IPS-NIHi7 (cell line): ENCODE data around the gene RHD.
"Not testable (repeated sequence)": the region's sequence is repeated elsewhere in the genome, so short reads cannot be mapped to it uniquely, and the experiment has no call there.

Source experiments
- DNase-seq: peaks from one replicate; pipeline ENCODE4 v3.0.0; 2012; ENCODE audit warnings: mixed read lengths; ENCODE audit errors: extremely low spot score

RHD gene

DNA sequence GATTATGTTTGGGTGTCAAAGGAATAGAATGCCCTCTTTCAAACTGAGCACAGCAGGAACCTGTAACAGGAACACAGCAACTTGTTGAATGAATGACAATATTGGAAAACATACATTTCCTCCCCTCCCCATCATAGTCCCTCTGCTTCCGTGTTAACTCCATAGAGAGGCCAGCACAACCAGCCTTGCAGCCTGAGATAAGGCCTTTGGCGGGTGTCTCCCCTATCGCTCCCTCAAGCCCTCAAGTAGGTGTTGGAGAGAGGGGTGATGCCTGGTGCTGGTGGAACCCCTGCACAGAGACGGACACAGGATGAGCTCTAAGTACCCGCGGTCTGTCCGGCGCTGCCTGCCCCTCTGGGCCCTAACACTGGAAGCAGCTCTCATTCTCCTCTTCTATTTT lies at the start of gene RHD:
Gene RHD, plus strand, starts transcription at position 272 of the 400 bp plus-strand sequence. Its CDS starts 39 bp downstream, at position 311.
- not testable (repeated sequence) for DNase-seq

DNA sequence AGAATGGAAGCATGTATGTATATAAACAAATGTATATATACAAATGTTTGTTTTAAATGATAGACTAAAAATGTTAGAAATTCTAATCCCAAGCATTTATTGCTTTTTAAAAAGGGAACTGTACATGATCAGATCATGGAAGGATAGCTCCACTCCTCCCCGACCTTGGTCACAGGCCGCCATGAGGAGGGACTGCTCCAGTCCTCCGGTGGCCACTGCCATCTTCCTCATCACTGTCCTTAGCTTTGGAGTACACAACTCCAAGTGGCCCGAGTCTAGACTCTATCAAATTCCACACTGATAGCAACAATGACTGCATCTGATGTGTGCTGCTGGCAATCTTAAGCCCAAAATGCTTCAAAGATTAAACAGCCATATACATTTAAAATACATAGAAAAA lies 49.7 kb upstream of the RHD start:
- no peak for DNase-seq

DNA sequence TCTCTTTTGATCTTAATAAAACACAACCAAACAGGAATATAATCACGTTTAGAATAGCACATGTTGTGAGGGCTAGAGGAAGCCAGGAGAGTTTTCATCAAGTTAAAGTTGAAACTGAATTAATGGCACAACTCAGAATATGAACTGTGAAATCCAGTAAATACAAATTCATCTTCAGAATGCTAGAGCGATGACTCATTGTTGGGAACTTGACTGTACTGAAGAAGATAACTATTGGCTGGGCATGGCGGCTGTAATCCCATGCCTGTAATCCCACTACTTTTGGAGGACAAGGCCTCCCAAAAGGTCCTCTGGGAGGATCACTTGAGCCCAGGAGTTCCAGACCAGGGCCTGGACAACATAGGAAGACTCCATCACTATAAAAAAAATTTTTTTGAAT lies 48.8 kb upstream of the RHD start:
- DNase-seq = no peak

DNA sequence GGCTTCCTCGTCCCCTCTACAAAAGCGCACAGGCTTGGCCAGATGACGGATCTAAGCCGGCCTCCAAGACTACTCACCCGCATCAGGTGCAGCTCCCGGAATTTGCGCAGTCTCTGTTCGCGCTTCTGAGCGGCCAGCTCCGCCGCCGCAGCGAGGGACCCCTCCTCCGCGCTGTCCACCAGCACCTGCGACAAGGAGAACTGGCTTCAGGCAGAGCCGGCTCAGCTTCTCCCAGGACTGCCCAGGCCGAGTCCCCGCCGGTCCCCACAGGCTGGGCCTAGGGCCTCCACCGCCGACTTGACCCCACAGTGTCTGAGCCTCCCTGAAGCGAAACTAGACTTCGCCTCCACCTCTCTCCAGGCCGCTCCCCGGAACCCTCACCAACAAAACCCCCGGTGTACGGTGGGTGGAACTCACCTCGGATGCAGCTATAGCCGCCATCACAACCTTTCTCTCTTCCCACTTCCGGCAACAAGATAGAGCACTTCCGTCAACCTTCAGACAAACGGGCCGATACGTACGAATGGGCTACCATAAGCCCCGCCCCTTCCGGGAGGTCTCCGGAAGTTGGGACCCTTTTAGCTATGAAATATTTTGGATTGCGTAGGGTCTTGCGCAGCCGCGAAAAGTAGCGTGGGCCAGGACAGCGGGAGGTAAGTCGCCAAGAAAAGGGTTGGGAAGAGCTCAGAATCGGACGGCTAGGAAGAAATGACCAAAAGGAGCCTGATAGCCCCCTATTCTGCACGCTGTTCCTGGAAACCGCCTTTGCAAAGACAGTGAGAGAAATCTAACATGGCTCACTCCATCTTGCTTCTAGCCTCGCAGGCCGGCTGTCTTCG lies 40.1 kb upstream of the RHD start, which contains the start of gene SYF2:
Gene SYF2, minus strand, starts transcription at position 476 of the 839 bp plus-strand sequence. Its CDS starts 35 bp downstream, at position 441.
- peak; percentile 96 for DNase-seq

DNA sequence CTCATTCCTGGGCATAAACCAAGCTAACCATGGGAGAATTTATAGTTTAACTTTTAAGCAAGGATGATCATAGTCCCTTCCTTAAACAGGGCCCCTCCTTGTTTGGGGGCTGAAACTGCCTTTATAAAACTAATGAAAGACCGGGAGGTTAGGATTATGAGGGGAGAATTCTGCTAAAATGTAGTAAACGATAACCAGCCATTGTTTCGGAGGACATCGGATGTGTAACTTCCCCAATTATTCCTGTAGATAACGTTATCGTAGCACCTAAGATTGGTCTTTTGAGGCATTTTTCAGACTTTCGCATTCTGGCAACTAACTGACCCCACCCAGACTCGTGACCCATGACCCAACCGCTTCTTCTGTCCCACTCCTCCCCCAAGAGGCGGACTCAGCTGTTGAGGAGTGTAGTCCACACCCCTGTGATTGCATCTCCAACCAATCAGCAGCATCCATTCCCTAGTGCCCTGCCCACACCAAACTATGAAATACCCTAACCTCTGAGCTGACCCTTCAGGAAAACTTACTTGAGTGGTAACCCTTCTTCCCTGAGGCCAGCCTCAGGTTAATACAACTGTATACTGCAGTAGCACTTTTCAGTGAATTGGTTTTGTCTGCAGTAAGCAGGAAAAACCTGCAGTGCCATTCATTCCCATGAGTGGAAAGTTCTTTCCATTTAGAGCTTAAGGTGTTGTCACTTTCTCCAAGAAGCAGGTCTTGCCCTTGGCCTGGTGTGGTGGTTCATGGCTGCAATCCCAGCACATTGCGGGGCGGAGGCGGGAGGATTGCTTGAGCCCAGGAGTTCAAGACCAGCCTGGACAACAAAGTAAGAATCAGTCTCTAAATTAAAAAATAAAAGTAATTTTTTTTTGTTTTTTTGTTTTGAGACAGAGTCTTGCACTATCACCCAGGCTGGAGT lies 39.2 kb upstream of the RHD start:
- DNase-seq = peak; percentile 84

DNA sequence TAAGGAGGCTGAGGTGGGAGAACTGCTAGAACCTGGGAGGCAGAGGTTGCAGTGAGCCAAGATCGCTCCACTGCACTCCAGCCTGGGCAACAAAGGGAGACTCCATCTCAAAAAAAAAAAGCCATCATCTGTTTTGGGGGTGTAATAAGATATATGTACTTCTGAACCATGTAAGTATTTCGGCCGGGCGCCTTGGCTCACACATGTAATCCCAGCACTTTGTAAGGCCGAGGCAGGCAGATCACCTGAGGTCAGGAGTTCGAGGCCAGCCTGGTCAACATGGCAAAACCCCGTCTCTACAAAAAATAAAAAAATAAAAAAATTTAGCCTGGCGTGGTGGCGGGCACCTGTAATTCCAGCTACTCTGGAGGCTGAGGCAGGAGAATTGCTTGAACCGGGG lies 36.9 kb upstream of the RHD start:
- not testable (repeated sequence) for DNase-seq

DNA sequence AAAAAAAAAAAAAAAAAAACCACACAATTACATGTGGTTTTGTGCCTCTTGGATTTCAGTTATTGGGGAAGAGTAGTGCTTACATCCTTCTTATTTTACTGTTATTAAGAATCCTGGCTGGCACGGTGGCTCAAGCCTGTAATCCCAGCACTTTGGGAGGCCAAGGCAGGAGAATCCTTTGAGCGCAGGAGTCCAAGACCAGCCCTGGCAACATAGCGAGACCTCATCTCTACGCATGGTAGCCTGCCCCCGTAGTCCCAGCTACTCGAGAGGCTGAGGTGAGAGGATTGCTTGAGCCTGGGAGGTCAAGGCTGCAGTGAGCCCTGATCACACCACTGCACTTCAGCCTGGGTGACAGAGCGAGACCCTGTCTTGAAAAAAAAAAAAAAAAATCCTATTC lies 36.0 kb upstream of the RHD start:
- DNase-seq = not testable (repeated sequence)

DNA sequence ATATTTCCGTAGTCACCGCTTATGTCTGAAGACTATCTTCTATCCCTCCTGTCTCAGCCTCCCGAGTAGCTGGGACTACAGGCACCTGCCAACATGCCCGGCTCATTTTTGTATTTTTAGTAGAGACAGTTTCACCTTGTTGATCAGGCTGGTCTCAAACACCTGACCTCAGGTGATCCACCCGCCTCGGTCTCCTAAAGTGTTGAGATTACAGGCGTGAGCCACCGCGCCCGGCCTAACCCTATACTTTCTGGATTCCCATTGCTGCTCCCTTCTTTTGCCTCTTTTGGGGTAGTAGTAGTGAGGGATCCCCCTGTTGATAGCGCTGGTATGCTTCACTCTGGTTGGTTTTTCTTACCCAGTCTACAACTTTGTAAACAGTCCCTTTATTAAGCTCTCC lies 34.3 kb upstream of the RHD start:
- DNase-seq = no peak

DNA sequence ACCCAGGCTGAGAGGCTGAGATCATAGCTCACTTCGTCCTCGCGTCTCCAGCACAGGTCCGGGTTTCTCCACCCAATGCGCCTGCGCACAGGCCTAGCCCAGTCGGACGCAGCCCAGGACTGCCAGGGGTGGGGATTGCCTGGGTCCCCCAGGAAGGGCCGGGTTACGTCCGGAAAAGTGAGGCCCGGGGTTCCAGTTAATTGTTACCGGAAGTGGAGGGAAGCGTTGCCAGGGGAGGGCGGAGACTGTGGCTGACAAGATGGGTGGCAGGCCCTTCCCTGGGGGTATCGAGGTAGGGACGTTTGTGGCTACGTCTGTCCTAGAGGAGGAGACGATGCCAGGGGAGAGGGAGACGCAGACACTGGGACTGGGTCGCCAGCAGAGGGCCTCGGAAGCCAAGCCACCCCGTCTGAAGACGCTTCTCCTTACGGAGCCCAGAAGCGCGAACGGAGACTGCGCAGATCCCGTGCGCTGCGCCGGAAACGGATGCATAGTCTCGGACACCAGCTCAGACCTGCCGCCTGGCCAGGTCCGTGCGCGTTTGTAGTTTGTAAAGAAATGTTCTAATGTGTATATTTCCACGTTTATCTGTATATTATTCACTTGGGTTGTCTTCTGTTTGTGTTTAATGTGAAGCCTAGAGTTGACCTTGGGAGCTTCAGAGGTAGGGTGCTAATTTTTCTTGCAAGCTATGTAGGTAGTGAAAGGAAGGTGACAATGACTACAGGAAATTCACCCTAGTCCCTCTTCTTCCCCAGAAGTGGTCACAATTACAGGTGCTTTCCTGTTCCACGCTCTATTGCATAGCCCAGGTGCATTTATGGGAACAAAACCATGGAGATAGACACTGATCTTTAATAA lies 32.4 kb upstream of the RHD start:
- peak; percentile 85 for DNase-seq

DNA sequence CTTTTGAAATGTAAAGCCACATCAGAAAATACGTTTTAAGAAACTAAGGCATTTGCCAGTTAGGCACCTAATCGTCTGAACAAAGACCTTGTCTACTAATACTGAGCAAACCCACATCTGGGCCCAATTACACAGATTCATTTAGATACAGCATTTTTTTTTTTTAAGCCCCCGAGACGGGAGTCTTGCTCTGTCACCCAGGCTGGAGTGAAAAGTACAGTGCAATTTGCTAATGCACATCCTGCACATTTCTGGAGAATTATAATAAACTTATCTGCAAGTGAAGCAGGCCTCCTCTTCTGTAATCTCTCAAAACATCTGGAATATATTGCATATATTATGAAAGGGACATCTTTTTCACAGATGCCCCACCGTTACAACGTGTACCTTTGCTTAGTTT lies 28.4 kb upstream of the RHD start:
- no peak for DNase-seq

DNA sequence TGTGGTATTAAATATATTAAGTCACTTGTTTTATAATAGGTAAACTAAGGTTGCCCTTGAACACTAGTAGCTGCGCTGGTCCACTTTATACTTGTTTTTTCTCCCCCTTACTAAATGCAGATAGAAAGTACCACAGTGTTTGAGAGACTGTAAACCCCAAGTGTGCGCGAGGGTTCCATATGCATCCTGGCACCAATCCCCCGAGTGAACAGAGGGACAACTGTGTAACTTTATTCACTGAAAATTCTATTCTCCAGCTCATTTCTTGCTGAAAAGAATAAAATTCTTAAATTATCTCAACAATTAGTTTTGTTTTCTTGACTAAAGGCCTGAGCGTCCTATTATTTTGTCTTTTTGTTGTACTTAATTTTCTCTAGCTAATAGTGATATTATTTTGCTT lies 26.9 kb upstream of the RHD start:
- no peak for DNase-seq

DNA sequence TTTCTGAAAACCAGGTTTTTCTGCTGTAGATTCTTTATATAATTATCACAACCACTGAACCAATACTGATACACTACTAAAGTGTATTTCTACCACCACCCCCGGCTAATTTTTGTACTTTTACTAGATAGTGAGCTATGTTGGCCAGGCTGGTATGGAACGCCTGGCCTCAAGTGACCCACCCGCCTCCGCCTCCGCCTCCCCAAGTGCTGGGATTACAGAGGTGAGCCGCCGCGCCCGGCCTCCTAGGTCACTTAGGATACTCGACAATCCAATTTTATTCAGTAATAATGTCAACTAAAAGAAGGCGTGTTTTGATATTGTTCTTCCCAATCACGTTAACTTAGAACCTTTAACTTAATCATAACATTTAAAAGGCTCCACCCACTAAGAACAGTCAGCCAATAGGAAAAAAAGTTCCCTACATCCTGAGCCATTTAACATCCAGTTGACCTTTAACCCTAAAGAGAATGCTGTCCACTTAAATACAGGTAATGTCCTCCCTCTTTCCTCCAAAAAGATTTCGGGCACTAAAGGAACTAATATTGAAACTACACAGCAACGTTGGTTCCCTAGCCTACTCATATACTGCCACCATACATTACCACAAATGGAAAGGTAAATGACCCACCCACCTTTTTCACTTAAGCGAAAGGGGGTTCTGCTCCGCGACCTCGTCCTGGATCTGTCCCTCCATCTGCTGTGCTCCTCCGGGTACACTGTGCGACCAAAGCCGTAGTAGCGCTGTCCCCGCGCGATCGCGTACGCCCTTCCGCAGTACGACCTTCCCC lies 26.3 kb upstream of the RHD start:
- DNase-seq = peak; percentile 15

DNA sequence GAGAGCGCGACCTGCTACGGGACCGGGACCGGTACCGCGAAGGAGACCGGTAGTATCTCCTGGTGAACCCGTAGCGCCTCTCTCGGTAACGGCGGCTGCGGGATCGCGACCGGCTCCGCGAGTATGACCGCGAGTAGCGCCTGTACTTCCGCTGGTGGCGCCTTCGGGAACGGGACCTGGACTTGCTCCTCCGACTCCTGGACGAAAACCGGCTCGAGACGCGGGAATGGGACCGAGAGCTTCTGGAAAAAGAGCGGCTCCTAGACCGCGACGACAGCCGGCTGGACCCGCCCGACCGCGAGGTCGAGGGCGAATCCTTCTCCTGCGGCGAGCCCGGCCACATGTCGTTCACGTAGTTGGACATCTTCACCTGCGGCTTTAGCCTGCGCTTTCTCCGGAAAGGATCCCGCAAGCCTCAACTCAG lies 25.7 kb upstream of the RHD start:
- no peak for DNase-seq

DNA sequence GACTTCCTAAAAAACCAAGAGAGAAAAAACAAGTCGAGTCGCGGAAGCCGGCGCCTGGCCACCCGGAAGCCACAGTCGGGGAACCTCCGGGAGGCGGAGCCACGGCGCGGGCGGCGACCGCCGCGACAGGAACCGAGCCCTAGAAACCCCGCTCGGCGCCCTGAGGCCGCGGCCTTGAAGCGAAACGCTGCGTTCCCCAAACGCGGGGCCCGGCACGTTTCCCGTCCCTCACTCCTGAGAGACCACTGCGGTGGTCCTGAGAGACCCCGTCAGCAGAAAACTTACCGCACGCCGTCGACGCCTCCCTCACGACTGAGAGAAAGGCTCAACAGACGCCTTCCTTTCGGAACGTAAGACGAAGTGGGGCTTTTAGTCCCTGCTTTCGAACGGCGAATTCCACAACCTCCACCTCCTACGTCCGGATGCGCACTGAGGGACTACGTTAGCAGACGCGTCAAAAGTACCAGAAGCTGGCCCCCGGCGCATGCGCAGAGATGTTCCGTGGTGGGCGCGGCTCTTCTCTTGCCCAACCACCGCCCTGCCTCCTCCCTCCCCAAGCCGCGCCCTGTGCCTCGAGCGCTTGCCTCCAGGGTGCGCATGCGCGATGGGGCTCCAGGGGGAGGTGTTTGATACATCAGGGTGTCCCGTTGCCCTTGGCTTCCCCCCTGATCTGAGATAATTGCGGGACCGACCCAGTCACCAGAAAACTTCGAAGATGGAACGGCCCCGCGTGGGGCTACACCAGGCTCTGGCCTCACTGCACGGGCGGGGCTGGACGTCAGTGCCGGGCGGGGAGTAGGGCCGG lies 25.1 kb upstream of the RHD start, which contains the start of gene RSRP1:
Gene RSRP1, minus strand, starts transcription at position 431 of the 805 bp plus-strand sequence. CDS start 491 bp downstream, outside the sequence.
- DNase-seq = peak; percentile 99

DNA sequence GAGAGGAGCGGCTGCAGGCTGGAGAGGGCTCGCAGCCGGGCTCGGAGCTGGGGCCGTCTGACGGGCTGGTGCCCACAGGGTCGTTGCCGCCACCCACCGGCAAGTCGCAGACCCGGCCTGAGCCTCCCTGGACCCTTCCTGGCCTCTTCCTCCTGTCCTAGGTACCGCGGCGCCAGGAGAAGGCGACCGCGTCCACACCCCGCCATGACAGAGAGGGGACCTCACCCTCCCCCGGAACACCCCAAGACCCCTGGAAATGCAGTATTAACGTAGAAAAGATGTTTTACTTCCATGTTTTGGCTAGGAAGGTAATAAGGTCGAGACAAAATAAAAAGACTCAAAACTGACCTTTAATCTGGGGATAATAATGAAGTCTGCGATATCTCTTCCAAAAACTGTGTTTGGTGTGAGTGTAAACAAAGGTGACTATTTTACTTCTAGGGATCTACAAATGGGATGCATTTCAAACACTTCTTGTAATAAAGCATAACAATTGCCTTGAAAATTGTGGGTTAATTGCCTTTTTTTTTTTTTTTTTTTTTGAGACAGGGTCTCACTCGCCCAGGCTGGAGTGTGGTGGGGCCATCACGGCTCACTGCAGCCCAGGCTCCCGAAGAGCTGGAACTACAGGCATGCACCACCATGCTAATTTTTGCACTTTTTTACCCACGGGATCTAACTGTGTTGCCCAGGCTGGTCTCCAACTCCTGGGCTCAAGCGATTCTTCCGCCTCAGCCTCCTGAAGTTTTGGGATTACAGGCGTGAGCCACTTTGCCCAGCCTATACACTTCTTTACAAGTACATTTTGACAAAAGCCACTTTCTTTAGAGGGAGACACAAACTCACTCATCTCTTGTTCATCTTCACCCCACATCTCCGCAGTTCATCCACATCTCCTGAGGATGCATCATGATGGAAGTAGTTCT lies 24.2 kb upstream of the RHD start:
- peak; percentile 91 for DNase-seq

DNA sequence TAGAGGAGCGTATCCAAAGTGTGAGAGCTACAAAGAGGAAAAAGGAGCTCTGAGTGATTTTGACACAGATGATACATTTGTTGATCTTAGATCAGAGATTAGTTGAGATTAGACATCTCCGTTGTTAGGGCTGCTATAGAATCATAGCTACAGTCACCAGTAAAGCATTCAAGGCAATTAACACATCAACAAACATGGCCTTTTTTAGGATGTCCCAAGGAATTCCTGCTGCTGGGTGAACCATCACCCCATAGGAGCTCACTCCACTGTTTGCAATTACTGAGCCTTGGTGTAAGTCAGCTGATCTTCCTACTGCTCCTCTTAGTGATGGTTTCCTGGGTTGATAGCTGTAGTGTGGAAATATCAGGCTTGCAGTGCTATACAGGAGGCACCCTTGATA lies 18.4 kb upstream of the RHD start:
- peak; percentile 38 for DNase-seq

DNA sequence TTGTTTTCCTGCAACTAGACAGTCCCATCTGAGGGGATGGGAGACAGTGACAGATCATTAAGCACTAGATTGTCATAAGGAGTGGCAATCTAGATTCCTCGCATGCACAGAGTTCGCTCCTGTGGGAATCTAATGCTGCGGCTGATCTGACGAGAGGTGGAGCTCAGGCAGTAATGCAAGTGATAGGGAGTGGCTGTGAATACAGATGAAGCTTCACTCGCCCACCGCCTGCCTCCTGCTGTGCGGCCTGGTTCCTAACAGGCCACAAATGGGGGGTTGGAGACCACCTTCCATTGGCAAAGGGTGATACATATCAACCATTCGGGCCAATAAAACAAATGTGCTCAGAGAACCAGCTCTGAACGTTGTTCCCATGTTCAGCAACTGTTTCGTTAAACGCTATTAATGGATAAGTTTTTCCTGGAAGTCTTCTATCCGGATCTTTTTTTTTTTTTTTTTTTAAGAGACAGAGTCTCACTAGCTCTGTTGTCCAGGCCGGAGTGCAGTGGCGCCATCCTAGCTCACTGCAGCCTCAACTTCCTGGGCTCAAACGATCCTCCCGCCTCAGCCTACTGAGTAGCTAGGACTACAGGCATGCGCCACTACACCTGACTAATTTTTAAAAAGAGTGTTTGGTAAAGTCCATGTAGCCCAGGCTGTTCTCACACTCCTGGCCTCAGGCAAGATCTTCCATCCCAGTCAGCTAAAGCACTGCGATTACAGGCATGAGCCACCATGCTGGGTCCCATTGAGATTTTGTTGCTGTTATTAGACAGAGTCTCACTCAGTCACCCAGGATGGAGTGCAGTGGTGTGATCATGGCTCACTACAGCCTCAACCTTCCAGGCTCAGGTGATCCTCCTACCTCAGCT lies 16.4 kb upstream of the RHD start:
- DNase-seq = no peak

DNA sequence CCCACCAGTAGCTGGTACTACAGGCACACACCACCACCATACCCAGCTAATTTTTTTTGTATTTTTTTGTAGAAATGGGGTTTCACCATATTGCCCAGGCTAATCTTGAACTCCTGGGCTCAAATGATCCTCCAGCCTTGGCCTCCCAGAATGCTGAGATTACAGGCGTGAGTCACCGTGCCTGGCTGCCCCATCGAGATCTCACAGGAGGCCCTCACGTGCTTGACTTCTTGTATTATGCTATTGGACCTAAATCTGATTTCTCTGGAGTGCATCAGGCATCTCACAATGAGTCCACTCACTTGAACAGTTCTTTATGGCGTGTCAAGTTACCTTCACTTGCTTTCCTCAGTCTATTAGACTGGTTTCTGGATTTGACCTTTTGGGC lies 15.7 kb upstream of the RHD start:
- DNase-seq = no peak
